Activated B cell treated with CpG ODN at 0.5 μM for 24 hours (primary cell): ENCODE results near the gene APOL6. TPM values are rescaled to one million over a fixed set of nuclear protein-coding genes. Genes with fewer than 3 reads are reported as not detected.

Source experiments
- ATAC-seq: fragments of 200-7000 bp; cut with Tn5 transposase; one replicate; pipeline ENCODE4 v1.10.0; 2021; ENCODE audit warnings: low read depth, mild to moderate bottlenecking, moderate library complexity
- CTCF ChIA-PET: fragments of 350-600 bp; sonication (Branson Sonifier 250); formaldehyde crosslinking; loops from one replicate; lab custom pipeline; 2021; ENCODE audit warnings: antibody characterized with exemption; lab: Charles Lee
- POLR2A ChIA-PET: fragments of 350-600 bp; sonication (Branson Sonifier 250); formaldehyde crosslinking; loops from one replicate; lab custom pipeline; 2021; ENCODE audit warnings: antibody characterized with exemption; lab: Charles Lee
- DNase-seq: peaks from one replicate; pipeline ENCODE4 v3.0.0; 2022
- H3K27ac Mint-ChIP-seq: one replicate; pipeline ENCODE4 v1.8.0; 2020; ENCODE audit warnings: mixed read lengths
- H3K27me3 Mint-ChIP-seq: one replicate; pipeline ENCODE4 v1.8.0; 2021; ENCODE audit warnings: mixed read lengths
- H3K36me3 Mint-ChIP-seq: one replicate; pipeline ENCODE4 v1.8.0; 2021; ENCODE audit warnings: low read depth, mixed read lengths
- H3K4me1 Mint-ChIP-seq: one replicate; pipeline ENCODE4 v1.8.0; 2021; ENCODE audit warnings: mixed read lengths
- H3K4me3 Mint-ChIP-seq: one replicate; pipeline ENCODE4 v1.8.0; 2020; ENCODE audit warnings: mild to moderate bottlenecking, mixed read lengths
- H3K9me3 Mint-ChIP-seq: one replicate; pipeline ENCODE4 v1.8.0; 2020; ENCODE audit warnings: mixed read lengths
- CTCF ChIP-seq: fragments of 200-600 bp; IDR thresholded peaks from one replicate; pipeline ENCODE4 v1.8.0; 2022; ENCODE audit warnings: antibody characterized with exemption, mild to moderate bottlenecking
- intact Hi-C: fragments of 100-400 bp; cut with micrococcal nuclease; formaldehyde crosslinking; loops from one replicate; pipeline ENCODE4 v1.15.1; 2024
- total RNA-seq: library from RNA; stranded (reverse); gene quantifications from 2 replicates; pipeline ENCODE4 v1.2.3, GENCODE V29; 2022

APOL6 gene
- total RNA-seq, 1 donor from 2014 or later, result 7.7 TPM

GRCh38 chr22:35611891-35612576 is 36.2 kb upstream of the APOL6 start:
- Mint-ChIP-seq H3K4me1 (peaks cover 15% of the 10 kb centered on the region), H3K27ac (no peak overlapping the region), H3K36me3 (no peaks in the 10 kb centered on the region), H3K9me3 (no peaks in the 10 kb centered on the region), H3K27me3 (peaks cover 17% of the 10 kb centered on the region), H3K4me3 (no peak overlapping the region)
- ATAC-seq (no peak), DNase-seq (no peak)
- CTCF ChIA-PET, result interaction anchor here (1.1 kb wide), 1 partner anchor 29 kb away, joined by 3 read pairs; no protein-coding TSS in a partner anchor
- intact Hi-C loops, result no loop called here
- POLR2A ChIA-PET, result interaction anchor here (0.6 to 1.5 kb wide), 2 partner anchors 36 to 241 kb away, joined by 4 to 7 read pairs; partner anchors contain the start of gene APOL6
- no peak for TF ChIP-seq CTCF

GRCh38 chr22:35612903-35613302 is 35.3 kb upstream of the APOL6 start:
- CTCF ChIA-PET, result no interaction called here
- intact Hi-C loops, result no loop called here

GRCh38 chr22:35614404-35614803 is 33.8 kb upstream of the APOL6 start:
- Mint-ChIP-seq H3K9me3 (no peaks in the 10 kb centered on the region), H3K36me3 (no peaks in the 10 kb centered on the region), H3K4me3 (no peak overlapping the region), H3K27me3 (peaks cover 7% of the 10 kb centered on the region), H3K4me1 (peaks cover 15% of the 10 kb centered on the region), H3K27ac (no peak overlapping the region)
- intact Hi-C loops, result no loop called here
- ATAC-seq (no peak), DNase-seq (no peak)
- ChIA-PET POLR2A (no interaction called here), CTCF (no interaction called here)
- TF ChIP-seq CTCF, result no peak

More at GRCh38 chr22:35612903-35613302, 35.3 kb upstream of the APOL6 start:
- DNase-seq, result no peak
- Mint-ChIP-seq H3K4me1 (peaks cover 15% of the 10 kb centered on the region), H3K27me3 (peaks cover 12% of the 10 kb centered on the region), H3K36me3 (no peaks in the 10 kb centered on the region), H3K27ac (no peak overlapping the region), H3K9me3 (no peaks in the 10 kb centered on the region), H3K4me3 (no peak overlapping the region)
- no peak for ATAC-seq
- TF ChIP-seq CTCF, result no peak
- POLR2A ChIA-PET, result no interaction called here

GRCh38 chr22:35615156-35615555 is 33.1 kb upstream of the APOL6 start:
- DNase-seq (no peak), ATAC-seq (no peak)
- H3K9me3 Mint-ChIP-seq, result no peaks in the 10 kb centered on the region
- ChIA-PET CTCF (no interaction called here), POLR2A (no interaction called here)
- H3K4me1 Mint-ChIP-seq, result peaks cover 15% of the 10 kb centered on the region
- no peak overlapping the region for H3K27ac Mint-ChIP-seq
- no peak overlapping the region for H3K4me3 Mint-ChIP-seq
- H3K36me3 Mint-ChIP-seq, result no peaks in the 10 kb centered on the region
- TF ChIP-seq CTCF, result no peak
- peaks cover 6% of the 10 kb centered on the region for H3K27me3 Mint-ChIP-seq
- intact Hi-C loops, result no loop called here

- no peak for DNase-seq
- no peak for TF ChIP-seq CTCF
- Mint-ChIP-seq H3K4me1 (peaks cover 14% of the 10 kb centered on the region), H3K27me3 (peaks cover 6% of the 10 kb centered on the region), H3K27ac (no peak overlapping the region), H3K4me3 (no peak overlapping the region), H3K36me3 (no peaks in the 10 kb centered on the region), H3K9me3 (no peaks in the 10 kb centered on the region)
- ChIA-PET POLR2A (no interaction called here), CTCF (no interaction called here)
- intact Hi-C loops, result no loop called here
- ATAC-seq, result no peak
Observed at GRCh38 chr22:35616043-35616442, 32.2 kb upstream of the APOL6 start.
